HG03469 (cell line): ENCODE measurements around the gene RBP2.

Source experiments
- ATAC-seq: cut with Tn5 transposase; IDR thresholded peaks from one replicate; pipeline ENCODE4 v1.9.1; 2021; ENCODE audit warnings: mild to moderate bottlenecking, moderate library complexity, moderate number of reproducible peaks; ENCODE audit not compliant: unreplicated experiment

The RBP2 gene

GRCh38 chr3:139476348-139476747 lies at the start of gene RBP2:
Gene RBP2, minus strand, starts transcription at chr3:139476516. Its CDS starts 57 bp downstream, at chr3:139476459.
- no peak for ATAC-seq

GRCh38 chr3:139524841-139525636 lies 48.7 kb upstream of the RBP2 start:
- no peak for ATAC-seq

GRCh38 chr3:139523718-139524117 lies 47.4 kb upstream of the RBP2 start:
- ATAC-seq, result no peak

GRCh38 chr3:139523166-139523565 lies 46.9 kb upstream of the RBP2 start:
- ATAC-seq, result no peak

GRCh38 chr3:139522421-139522820 lies 46.1 kb upstream of the RBP2 start:
- no peak for ATAC-seq

- ATAC-seq, result no peak
Measured at GRCh38 chr3:139521816-139522215, 45.5 kb upstream of the RBP2 start.

- no peak for ATAC-seq
Measured at GRCh38 chr3:139521144-139521543, 44.8 kb upstream of the RBP2 start.

GRCh38 chr3:139519998-139520737 lies 43.9 kb upstream of the RBP2 start:
- ATAC-seq, result no peak

GRCh38 chr3:139518926-139519842 lies 42.9 kb upstream of the RBP2 start:
- ATAC-seq, result no peak

GRCh38 chr3:139518306-139518705 lies 42.0 kb upstream of the RBP2 start:
- no peak for ATAC-seq

- no peak for ATAC-seq
Measured at GRCh38 chr3:139517321-139518065, 41.2 kb upstream of the RBP2 start.

- no peak for ATAC-seq
Measured at GRCh38 chr3:139514741-139515140, 38.4 kb upstream of the RBP2 start.

GRCh38 chr3:139509631-139510030 lies 33.3 kb upstream of the RBP2 start:
- no peak for ATAC-seq

- no peak for ATAC-seq
Measured at GRCh38 chr3:139506766-139507165, 30.4 kb upstream of the RBP2 start.

- ATAC-seq, result no peak
Measured at GRCh38 chr3:139505829-139506386, 29.6 kb upstream of the RBP2 start.

- no peak for ATAC-seq
Measured at GRCh38 chr3:139499536-139499935, 23.2 kb upstream of the RBP2 start.

GRCh38 chr3:139493826-139494385 lies 17.6 kb upstream of the RBP2 start:
- no peak for ATAC-seq

- no peak for ATAC-seq
Measured at GRCh38 chr3:139491966-139492365, 15.7 kb upstream of the RBP2 start.

- no peak for ATAC-seq
Measured at GRCh38 chr3:139491027-139491700, 14.8 kb upstream of the RBP2 start.
